HCT116 (cell line): Measurements from ENCODE around the gene SOCS7. TPM values are rescaled to one million over a fixed set of nuclear protein-coding genes. Genes with fewer than 3 reads are reported as not detected.

Experiments
- ATAC-seq: fragments of 200-7000 bp; cut with Tn5 transposase; 2 replicates; pipeline ENCODE4 v1.9.1; 2020; ENCODE audit warnings: mild to moderate bottlenecking, moderate library complexity
- BruUV-seq: library from RNA; stranded (reverse); fragments of 400-500 nt; replicated peaks from 2 replicates; lab custom pipeline; 2021; lab: Mats Ljungman, UMichigan
- CTCF ChIA-PET: fragments of 300-600 bp; sonication (Branson Sonifier 250); formaldehyde crosslinking; loops from one replicate; lab custom pipeline; 2021; ENCODE audit warnings: antibody characterized with exemption; lab: Charles Lee
- POLR2A ChIA-PET: fragments of 300-600, 350-600 bp; sonication (Branson Sonifier 250); formaldehyde crosslinking; loops from one replicate; lab custom pipeline; 2021; ENCODE audit warnings: antibody characterized with exemption; lab: Charles Lee
- RAD21 ChIA-PET, 2 experiments: fragments of 300-600 bp; sonication (Branson Sonifier 250); formaldehyde crosslinking; loops; one replicate each; lab custom pipeline; 2023; ENCODE audit warnings: low total read pairs in 2 of 2; ENCODE audit not compliant: uncharacterized antibody in 2 of 2, unreplicated experiment in 2 of 2, low non-redundant PET in 1 of 2; lab: Charles Lee
- DNase-seq: peaks from one replicate; pipeline ENCODE4 v3.0.0-alpha.2; 2010; ENCODE audit warnings: low read depth, low spot score
- H2AFZ ChIP-seq: fragments of 200-600 bp; shearing (Covaris generic), sonication (generic); 2 replicates; pipeline ENCODE4 v1.6.1; 2017; ENCODE audit warnings: low read depth, mixed run types, mixed read lengths, antibody characterized with exemption, low read length; ENCODE audit not compliant: poor library complexity, severe bottlenecking
- H3K27ac ChIP-seq: 2 replicates; pipeline ENCODE4 v1.5.1; 2012; ENCODE audit warnings: low read depth, low read length
- H3K27me3 ChIP-seq: fragments of 200-600 bp; sonication (generic); 2 replicates; pipeline ENCODE4 v1.6.1; 2016; ENCODE audit warnings: mixed run types, low read length, mixed read lengths; ENCODE audit not compliant: insufficient read depth
- H3K36me3 ChIP-seq, 2 experiments: fragments of 200-500 bp in 1 of 2; fragments of 200-600 bp in 1 of 2; sonication (Bioruptor generic) in 1 of 2; sonication (generic) in 1 of 2; 2 replicates each; pipeline versions ENCODE4 v1.5.1 to v1.6.1; 2014 to 2016; ENCODE audit warnings: low read length in 2 of 2, inconsistent platforms in 1 of 2, mixed read lengths in 1 of 2, mixed run types in 1 of 2; ENCODE audit not compliant: insufficient read depth in 2 of 2, control insufficient read depth in 1 of 2
- H3K4me1 ChIP-seq, 2 experiments: fragments of 200-600 bp in 1 of 2; sonication (generic) in 1 of 2; 2 replicates each; pipeline versions ENCODE4 v1.5.1 to v1.6.1; 2012 to 2017; ENCODE audit warnings: low read length in 2 of 2, inconsistent platforms in 1 of 2, mild to moderate bottlenecking in 1 of 2, mixed read lengths in 1 of 2, mixed run types in 1 of 2, moderate library complexity in 1 of 2; ENCODE audit not compliant: insufficient read depth in 2 of 2, control insufficient read depth in 1 of 2
- H3K4me2 ChIP-seq: fragments of 200-600 bp; sonication (generic); 2 replicates; pipeline ENCODE4 v1.6.1; 2017; ENCODE audit warnings: mixed run types, low read length, mixed read lengths
- H3K4me3 ChIP-seq, 2 experiments: fragments of 200-600 bp in 1 of 2; sonication (generic) in 1 of 2; replicated peaks in 1 of 2; 2 replicates each; pipeline ENCODE4 v1.5.1; 2011 to 2016; ENCODE audit warnings: low read length in 2 of 2, control low read depth in 1 of 2, low read depth in 1 of 2, mild to moderate bottlenecking in 1 of 2, mixed read lengths in 1 of 2, mixed run types in 1 of 2
- H3K79me2 ChIP-seq: fragments of 200-600 bp; sonication (generic); 2 replicates; pipeline ENCODE4 v1.6.1; 2017; ENCODE audit warnings: mild to moderate bottlenecking, mixed run types, low read length, moderate library complexity, mixed read lengths; ENCODE audit not compliant: insufficient read depth
- H3K9ac ChIP-seq: fragments of 200-600 bp; sonication (generic); 2 replicates; pipeline ENCODE4 v1.6.1; 2016; ENCODE audit warnings: low read length, mixed read lengths
- H3K9me2 ChIP-seq: fragments of 200-600 bp; sonication (generic), shearing (Covaris generic); 2 replicates; pipeline ENCODE4 v1.6.1; 2017; ENCODE audit warnings: mixed run types, mild to moderate bottlenecking, moderate library complexity; ENCODE audit not compliant: insufficient read depth
- H3K9me3 ChIP-seq, 2 experiments: fragments of 200-500 bp in 1 of 2; fragments of 200-600 bp in 1 of 2; sonication (Bioruptor generic) in 1 of 2; sonication (generic) in 1 of 2; 2 replicates each; pipeline ENCODE4 v1.6.1; 2014 to 2017; ENCODE audit warnings: low read length in 2 of 2, mixed read lengths in 2 of 2, inconsistent platforms in 1 of 2, low read depth in 1 of 2, mild to moderate bottlenecking in 1 of 2, mixed run types in 1 of 2, moderate library complexity in 1 of 2; ENCODE audit not compliant: control insufficient read depth in 1 of 2, insufficient read depth in 1 of 2
- H4K20me1 ChIP-seq: fragments of 200-600 bp; sonication (generic), shearing (Covaris generic); 2 replicates; pipeline ENCODE4 v1.6.1; 2017; ENCODE audit warnings: mixed run types, mild to moderate bottlenecking, moderate library complexity; ENCODE audit not compliant: insufficient read depth
- CEBPB ChIP-seq: IDR thresholded peaks from 2 replicates; pipeline ENCODE4 v1.6.1; 2012; ENCODE audit warnings: low read depth
- EGR1 ChIP-seq: IDR thresholded peaks from 2 replicates; pipeline ENCODE4 v1.6.1; 2012; ENCODE audit warnings: low read depth
- ELF1 ChIP-seq: IDR thresholded peaks from 2 replicates; pipeline ENCODE4 v1.6.1; 2012; ENCODE audit warnings: low read depth, borderline replicate concordance
- EZH2 ChIP-seq: fragments of 200-600 bp; sonication (generic); IDR thresholded peaks from 2 replicates; pipeline ENCODE4 v1.6.1; 2017; ENCODE audit warnings: antibody characterized with exemption, mixed run types
- EZH2phosphoT487 ChIP-seq: fragments of 200-600 bp; IDR thresholded peaks from 2 replicates; pipeline ENCODE4 v1.6.1; 2018; ENCODE audit warnings: antibody characterized with exemption, borderline replicate concordance
- FOSL1 ChIP-seq: IDR thresholded peaks from 2 replicates; pipeline ENCODE4 v1.6.1; 2012; ENCODE audit warnings: low read depth
- JUND ChIP-seq: IDR thresholded peaks from 2 replicates; pipeline ENCODE4 v1.6.1; 2012
- POLR2A ChIP-seq: IDR thresholded peaks from 2 replicates; pipeline ENCODE4 v1.7.0; 2011; ENCODE audit warnings: borderline replicate concordance; ENCODE audit not compliant: insufficient read depth, insufficient read length; ENCODE audit errors: extremely low read depth
- POLR2AphosphoS5 ChIP-seq: IDR thresholded peaks from 2 replicates; pipeline ENCODE4 v1.6.1; 2011; ENCODE audit warnings: mild to moderate bottlenecking, low read depth, low read length, moderate library complexity
- SIN3A ChIP-seq: IDR thresholded peaks from 2 replicates; pipeline ENCODE4 v1.6.1; 2012; ENCODE audit warnings: low read depth
- SP1 ChIP-seq: IDR thresholded peaks from 2 replicates; pipeline ENCODE4 v1.6.1; 2012; ENCODE audit warnings: low read depth
- SRF ChIP-seq: IDR thresholded peaks from 2 replicates; pipeline ENCODE4 v1.6.1; 2012; ENCODE audit warnings: low read depth
- TCF7L2 ChIP-seq: IDR thresholded peaks from 2 replicates; pipeline ENCODE4 v1.7.0; 2011; ENCODE audit warnings: borderline replicate concordance, inconsistent platforms; ENCODE audit not compliant: insufficient read depth, insufficient read length; ENCODE audit errors: extremely low read depth
- YY1 ChIP-seq: IDR thresholded peaks from 2 replicates; pipeline ENCODE4 v1.6.1; 2011; ENCODE audit warnings: low read length, low read depth, moderate library complexity, mild to moderate bottlenecking; ENCODE audit not compliant: insufficient replicate concordance; ENCODE audit errors: extremely low read depth
- intact Hi-C: fragments of 100-400 bp; cut with micrococcal nuclease; formaldehyde crosslinking; loops from 2 replicates; pipeline ENCODE4 v1.10.0; 2022
- total RNA-seq: library from RNA; stranded (reverse); gene quantifications from one replicate; pipeline ENCODE4 v1.2.1, GENCODE V29; 2021; ENCODE audit not compliant: unreplicated experiment
- TF ChIP-seq, protein P1 (sequence below): IDR thresholded peaks from 2 replicates; pipeline ENCODE4 v1.6.1; 2012
- TF ChIP-seq, protein P2 (sequence below): IDR thresholded peaks from 2 replicates; pipeline ENCODE4 v1.6.1; 2011; ENCODE audit warnings: mild to moderate bottlenecking, low read length, moderate library complexity; ENCODE audit not compliant: insufficient replicate concordance; ENCODE audit errors: extremely low read depth
- TF ChIP-seq, protein P3 (sequence below), 3 experiments: fragments of 200-600 bp in 1 of 3; sonication (generic) in 1 of 3; IDR thresholded peaks in 2 of 3; conservative IDR thresholded peaks in 1 of 3; 2 replicates each; pipeline ENCODE4 v1.5.1; 2012 to 2017; ENCODE audit warnings: low read depth in 2 of 3, low read length in 2 of 3, antibody characterized with exemption in 1 of 3, borderline replicate concordance in 1 of 3, control low read depth in 1 of 3, mild to moderate bottlenecking in 1 of 3, mixed read lengths in 1 of 3, mixed run types in 1 of 3, moderate library complexity in 1 of 3; ENCODE audit not compliant: insufficient read depth in 1 of 3
- TF ChIP-seq, protein P4 (sequence below): IDR thresholded peaks from 2 replicates; pipeline ENCODE4 v1.6.1; 2012
- TF ChIP-seq, protein P5 (sequence below): IDR thresholded peaks from 2 replicates; pipeline ENCODE4 v1.6.1; 2012; ENCODE audit warnings: low read depth

Gene SOCS7
- total RNA-seq, 1 experiment from 2014 or later = 49.9 TPM

DNA sequence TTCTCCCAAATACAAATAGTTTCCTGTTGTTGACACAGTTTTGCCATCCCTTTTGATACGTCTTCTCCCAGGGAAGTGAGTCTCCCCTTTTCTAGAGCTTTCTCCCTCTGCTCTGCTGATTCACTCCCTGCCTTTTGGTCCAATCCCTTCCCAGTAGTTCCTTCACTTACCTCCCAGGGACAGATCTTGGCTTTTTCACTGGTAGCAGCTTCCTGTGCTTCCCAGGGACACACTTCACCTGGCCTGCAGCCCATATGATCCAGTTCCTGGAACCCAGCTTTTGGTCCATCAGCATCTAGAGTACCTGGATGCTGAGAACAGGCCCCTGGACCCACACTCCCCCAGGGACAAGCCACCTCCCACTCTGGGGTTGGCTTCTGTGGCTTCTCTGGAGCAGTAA is 23.7 kb upstream of the SOCS7 start:
- Histone ChIP-seq H3K27me3 (no peaks in the 10 kb centered on the region), H3K27ac (no peak overlapping the region), H3K9ac (no peak overlapping the region), H2AFZ (no peak overlapping the region), H3K79me2 (no peaks in the 10 kb centered on the region), H3K4me3 (no peak overlapping the region), H4K20me1 (no peaks in the 10 kb centered on the region), H3K36me3 (peaks cover 4% of the 10 kb centered on the region in 2 experiments), H3K4me2 (no peak overlapping the region), H3K9me2 (no peaks in the 10 kb centered on the region), H3K4me1 (no peaks in the 10 kb centered on the region), H3K9me3 (no peaks in the 10 kb centered on the region)
- DNase-seq = no peak
- RAD21 ChIA-PET = no interaction called here
- TF ChIP-seq EZH2phosphoT487 (no peak), ELF1 (no peak), POLR2A (no peak), JUND (no peak), SP1 (no peak), FOSL1 (no peak), TCF7L2 (no peak), SIN3A (no peak), SRF (no peak), EGR1 (no peak), POLR2AphosphoS5 (no peak), EZH2 (no peak), CEBPB (no peak), YY1 (no peak)
- TF ChIP-seq, protein P1, sequence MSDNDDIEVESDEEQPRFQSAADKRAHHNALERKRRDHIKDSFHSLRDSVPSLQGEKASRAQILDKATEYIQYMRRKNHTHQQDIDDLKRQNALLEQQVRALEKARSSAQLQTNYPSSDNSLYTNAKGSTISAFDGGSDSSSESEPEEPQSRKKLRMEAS = no peak
- TF ChIP-seq, protein P2, sequence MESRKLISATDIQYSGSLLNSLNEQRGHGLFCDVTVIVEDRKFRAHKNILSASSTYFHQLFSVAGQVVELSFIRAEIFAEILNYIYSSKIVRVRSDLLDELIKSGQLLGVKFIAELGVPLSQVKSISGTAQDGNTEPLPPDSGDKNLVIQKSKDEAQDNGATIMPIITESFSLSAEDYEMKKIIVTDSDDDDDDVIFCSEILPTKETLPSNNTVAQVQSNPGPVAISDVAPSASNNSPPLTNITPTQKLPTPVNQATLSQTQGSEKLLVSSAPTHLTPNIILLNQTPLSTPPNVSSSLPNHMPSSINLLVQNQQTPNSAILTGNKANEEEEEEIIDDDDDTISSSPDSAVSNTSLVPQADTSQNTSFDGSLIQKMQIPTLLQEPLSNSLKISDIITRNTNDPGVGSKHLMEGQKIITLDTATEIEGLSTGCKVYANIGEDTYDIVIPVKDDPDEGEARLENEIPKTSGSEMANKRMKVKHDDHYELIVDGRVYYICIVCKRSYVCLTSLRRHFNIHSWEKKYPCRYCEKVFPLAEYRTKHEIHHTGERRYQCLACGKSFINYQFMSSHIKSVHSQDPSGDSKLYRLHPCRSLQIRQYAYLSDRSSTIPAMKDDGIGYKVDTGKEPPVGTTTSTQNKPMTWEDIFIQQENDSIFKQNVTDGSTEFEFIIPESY = no peak
- TF ChIP-seq, protein P3, sequence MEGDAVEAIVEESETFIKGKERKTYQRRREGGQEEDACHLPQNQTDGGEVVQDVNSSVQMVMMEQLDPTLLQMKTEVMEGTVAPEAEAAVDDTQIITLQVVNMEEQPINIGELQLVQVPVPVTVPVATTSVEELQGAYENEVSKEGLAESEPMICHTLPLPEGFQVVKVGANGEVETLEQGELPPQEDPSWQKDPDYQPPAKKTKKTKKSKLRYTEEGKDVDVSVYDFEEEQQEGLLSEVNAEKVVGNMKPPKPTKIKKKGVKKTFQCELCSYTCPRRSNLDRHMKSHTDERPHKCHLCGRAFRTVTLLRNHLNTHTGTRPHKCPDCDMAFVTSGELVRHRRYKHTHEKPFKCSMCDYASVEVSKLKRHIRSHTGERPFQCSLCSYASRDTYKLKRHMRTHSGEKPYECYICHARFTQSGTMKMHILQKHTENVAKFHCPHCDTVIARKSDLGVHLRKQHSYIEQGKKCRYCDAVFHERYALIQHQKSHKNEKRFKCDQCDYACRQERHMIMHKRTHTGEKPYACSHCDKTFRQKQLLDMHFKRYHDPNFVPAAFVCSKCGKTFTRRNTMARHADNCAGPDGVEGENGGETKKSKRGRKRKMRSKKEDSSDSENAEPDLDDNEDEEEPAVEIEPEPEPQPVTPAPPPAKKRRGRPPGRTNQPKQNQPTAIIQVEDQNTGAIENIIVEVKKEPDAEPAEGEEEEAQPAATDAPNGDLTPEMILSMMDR (IDR thresholded peaks at IDR 0.05 in 2 of 3, conservative IDR thresholded peaks at IDR 0.05 in 1 of 3; ENCODE audit: borderline replicate concordance in 1 of 3, insufficient read depth in 1 of 3, low read depth in 2 of 3, low read length in 2 of 3) = no peak
- TF ChIP-seq, protein P4, sequence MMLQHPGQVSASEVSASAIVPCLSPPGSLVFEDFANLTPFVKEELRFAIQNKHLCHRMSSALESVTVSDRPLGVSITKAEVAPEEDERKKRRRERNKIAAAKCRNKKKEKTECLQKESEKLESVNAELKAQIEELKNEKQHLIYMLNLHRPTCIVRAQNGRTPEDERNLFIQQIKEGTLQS = no peak
- TF ChIP-seq, protein P5, sequence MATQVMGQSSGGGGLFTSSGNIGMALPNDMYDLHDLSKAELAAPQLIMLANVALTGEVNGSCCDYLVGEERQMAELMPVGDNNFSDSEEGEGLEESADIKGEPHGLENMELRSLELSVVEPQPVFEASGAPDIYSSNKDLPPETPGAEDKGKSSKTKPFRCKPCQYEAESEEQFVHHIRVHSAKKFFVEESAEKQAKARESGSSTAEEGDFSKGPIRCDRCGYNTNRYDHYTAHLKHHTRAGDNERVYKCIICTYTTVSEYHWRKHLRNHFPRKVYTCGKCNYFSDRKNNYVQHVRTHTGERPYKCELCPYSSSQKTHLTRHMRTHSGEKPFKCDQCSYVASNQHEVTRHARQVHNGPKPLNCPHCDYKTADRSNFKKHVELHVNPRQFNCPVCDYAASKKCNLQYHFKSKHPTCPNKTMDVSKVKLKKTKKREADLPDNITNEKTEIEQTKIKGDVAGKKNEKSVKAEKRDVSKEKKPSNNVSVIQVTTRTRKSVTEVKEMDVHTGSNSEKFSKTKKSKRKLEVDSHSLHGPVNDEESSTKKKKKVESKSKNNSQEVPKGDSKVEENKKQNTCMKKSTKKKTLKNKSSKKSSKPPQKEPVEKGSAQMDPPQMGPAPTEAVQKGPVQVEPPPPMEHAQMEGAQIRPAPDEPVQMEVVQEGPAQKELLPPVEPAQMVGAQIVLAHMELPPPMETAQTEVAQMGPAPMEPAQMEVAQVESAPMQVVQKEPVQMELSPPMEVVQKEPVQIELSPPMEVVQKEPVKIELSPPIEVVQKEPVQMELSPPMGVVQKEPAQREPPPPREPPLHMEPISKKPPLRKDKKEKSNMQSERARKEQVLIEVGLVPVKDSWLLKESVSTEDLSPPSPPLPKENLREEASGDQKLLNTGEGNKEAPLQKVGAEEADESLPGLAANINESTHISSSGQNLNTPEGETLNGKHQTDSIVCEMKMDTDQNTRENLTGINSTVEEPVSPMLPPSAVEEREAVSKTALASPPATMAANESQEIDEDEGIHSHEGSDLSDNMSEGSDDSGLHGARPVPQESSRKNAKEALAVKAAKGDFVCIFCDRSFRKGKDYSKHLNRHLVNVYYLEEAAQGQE = no peak
- CTCF ChIA-PET = interaction anchor here (1.5 kb wide), 1 partner anchor 22 kb away, joined by 4 read pairs; no protein-coding TSS in a partner anchor
- POLR2A ChIA-PET = no interaction called here
- intact Hi-C loops = no loop called here
- no peak for ATAC-seq
- no TSS peak for BruUV-seq
